GM23248 (cell line): ENCODE measurements around the gene FSIP1. TPM values are rescaled to one million over a fixed set of nuclear protein-coding genes. Genes with fewer than 3 reads are reported as not detected.

Experiments
- DNase-seq: peaks from one replicate; pipeline ENCODE4 v3.0.0-alpha.2; 2015
- H2AFZ ChIP-seq: fragments of 200-600 bp; sonication (generic); 2 replicates; pipeline ENCODE4 v1.6.1; 2016; ENCODE audit warnings: antibody characterized with exemption
- H3F3A ChIP-seq: fragments of 200-600 bp; sonication (generic); 2 replicates; pipeline ENCODE4 v1.6.1; 2016; ENCODE audit warnings: mild to moderate bottlenecking, antibody characterized with exemption, mixed run types; ENCODE audit not compliant: insufficient read depth
- H3K27ac ChIP-seq: fragments of 200-600 bp; sonication (generic); 2 replicates; pipeline ENCODE4 v1.5.1; 2016; ENCODE audit warnings: mild to moderate bottlenecking
- H3K27me3 ChIP-seq: fragments of 200-600 bp; sonication (generic); replicated peaks from 2 replicates; pipeline ENCODE4 v1.6.1; 2016; ENCODE audit warnings: mild to moderate bottlenecking; ENCODE audit not compliant: insufficient read depth
- H3K36me3 ChIP-seq: fragments of 200-600 bp; sonication (generic); 2 replicates; pipeline ENCODE4 v1.6.1; 2016; ENCODE audit warnings: low read depth, mild to moderate bottlenecking
- H3K4me1 ChIP-seq: fragments of 200-600 bp; sonication (generic); 2 replicates; pipeline ENCODE4 v1.6.1; 2016; ENCODE audit warnings: mild to moderate bottlenecking; ENCODE audit not compliant: insufficient read depth
- H3K4me2 ChIP-seq: fragments of 200-600 bp; sonication (generic); one replicate; pipeline ENCODE4 v1.6.1; 2016; ENCODE audit warnings: mild to moderate bottlenecking; ENCODE audit not compliant: unreplicated experiment
- H3K4me3 ChIP-seq: fragments of 200-600 bp; sonication (generic); 2 replicates; pipeline ENCODE4 v1.5.1; 2016; ENCODE audit warnings: mild to moderate bottlenecking
- H3K79me2 ChIP-seq: fragments of 200-600 bp; sonication (generic); 2 replicates; pipeline ENCODE4 v1.6.1; 2016; ENCODE audit warnings: mild to moderate bottlenecking; ENCODE audit not compliant: insufficient read depth
- H3K9ac ChIP-seq: fragments of 200-600 bp; sonication (generic); 2 replicates; pipeline ENCODE4 v1.6.1; 2016; ENCODE audit warnings: mild to moderate bottlenecking
- H3K9me2 ChIP-seq: fragments of 200-600 bp; sonication (generic); 2 replicates; pipeline ENCODE4 v1.6.1; 2016; ENCODE audit warnings: mixed run types, mild to moderate bottlenecking, moderate library complexity; ENCODE audit not compliant: insufficient read depth
- H3K9me3 ChIP-seq: fragments of 200-600 bp; sonication (generic); one replicate; pipeline ENCODE4 v1.6.1; 2017; ENCODE audit warnings: low read depth
- H4K20me1 ChIP-seq: fragments of 200-600 bp; sonication (generic); 2 replicates; pipeline ENCODE4 v1.6.0; 2016; ENCODE audit not compliant: insufficient read depth
- EZH2 ChIP-seq: fragments of 200-600 bp; sonication (generic); IDR thresholded peaks from 2 replicates; pipeline ENCODE4 v1.6.1; 2018; ENCODE audit warnings: antibody characterized with exemption, mild to moderate bottlenecking; ENCODE audit not compliant: insufficient read depth, poor library complexity, severe bottlenecking
- EZH2phosphoT487 ChIP-seq: fragments of 200-600 bp; sonication (generic); IDR thresholded peaks from 2 replicates; pipeline ENCODE4 v1.6.1; 2018; ENCODE audit warnings: antibody characterized with exemption, moderate library complexity, mild to moderate bottlenecking, low read depth; ENCODE audit not compliant: insufficient read depth
- WGBS, 2 experiments: methylation state at CpG; one replicate each; pipeline ENCODE4 v1.1.6; 2015 to 2017; ENCODE audit warnings: low lambda C conversion rate in 2 of 2, low coverage in 1 of 2; ENCODE audit errors: missing lambda C conversion rate in 2 of 2; 5-methylcytosine and 5-hydroxymethylcytosine counted together
- in situ Hi-C: fragments of 300-500 bp; cut with MboI; formaldehyde crosslinking; loops from 2 replicates; pipeline ENCODE4 v1.15.0; 2020
- polyA plus RNA-seq: library from polyadenylated mRNA; unstranded; fragments of >200 nt; fragmentation: Nextera tagmentation; extraction: Ambion mirVana; gene quantifications from 2 replicates; pipeline ENCODE4 v1.2.1, GENCODE V29; 2016
- total RNA-seq: library from RNA; depleted of rRNA; stranded (reverse); fragments of >200 nt; shearing (Covaris generic); gene quantifications from 2 replicates; pipeline ENCODE4 v1.2.3, GENCODE V29; 2014

Gene FSIP1
- total and polyA plus RNA-seq, 2 experiments from 2014 or later, result 2.4 TPM

GRCh38 chr15:39756806-39757522 is 25.7 kb downstream of the FSIP1 start:
- H2AFZ ChIP-seq, result 0 out of 2 replicates have a peak overlapping the region, but pooled peaks have one; percentile 8
- peak; percentile 84 for DNase-seq
- H3K9ac ChIP-seq, result no peak overlapping the region; the same call in 1 of the 2 replicates
- WGBS, 2 experiments, result 36 to 42% methylated on average over 2 of the region's 2 CpGs
- in situ Hi-C loops, result no loop called here
- H3K27me3 ChIP-seq, result no peaks in the 10 kb centered on the region
- no peaks in the 10 kb centered on the region for H4K20me1 ChIP-seq
- H3K4me3 ChIP-seq, result no peak overlapping the region
- TF ChIP-seq EZH2 (no peak), EZH2phosphoT487 (no peak)
- H3K4me2 ChIP-seq, result no peak overlapping the region
- peaks cover 5% of the 10 kb centered on the region; the same call in 1 of the 2 replicates for H3K4me1 ChIP-seq
- no peak overlapping the region for H3K27ac ChIP-seq
- H3F3A ChIP-seq, result peaks cover 10% of the 10 kb centered on the region; the same call in 1 of the 2 replicates
- H3K9me2 ChIP-seq, result no peaks in the 10 kb centered on the region
- H3K9me3 ChIP-seq, result no peaks in the 10 kb centered on the region
- H3K79me2 ChIP-seq, result no peaks in the 10 kb centered on the region
- no peaks in the 10 kb centered on the region; the same call in 1 of the 2 replicates for H3K36me3 ChIP-seq

GRCh38 chr15:39752991-39753390 is 29.6 kb downstream of the FSIP1 start:
- Histone ChIP-seq H3K27me3 (no peaks in the 10 kb centered on the region), H3K9me3 (no peaks in the 10 kb centered on the region), H3K9ac (no peak overlapping the region), H3K9me2 (no peaks in the 10 kb centered on the region), H3F3A (peaks cover 12% of the 10 kb centered on the region), H3K4me3 (no peak overlapping the region), H3K4me2 (no peak overlapping the region), H3K27ac (no peak overlapping the region), H4K20me1 (no peaks in the 10 kb centered on the region), H3K36me3 (no peaks in the 10 kb centered on the region), H3K4me1 (peaks cover 19% of the 10 kb centered on the region), H2AFZ (no peak overlapping the region; the same call in 1 of the 2 replicates), H3K79me2 (no peaks in the 10 kb centered on the region)
- in situ Hi-C loops, result no loop called here
- 31 to 41% methylated on average over 1 of the region's 1 CpG for WGBS, 2 experiments
- TF ChIP-seq EZH2 (no peak), EZH2phosphoT487 (no peak)
- no peak for DNase-seq

- peaks cover 20% of the 10 kb centered on the region for H3F3A ChIP-seq
- DNase-seq, result no peak
- H2AFZ ChIP-seq, result no peak overlapping the region
- peaks cover 26% of the 10 kb centered on the region for H3K4me1 ChIP-seq
- H4K20me1 ChIP-seq, result no peaks in the 10 kb centered on the region
- no peaks in the 10 kb centered on the region for H3K27me3 ChIP-seq
- no peak overlapping the region for H3K4me2 ChIP-seq
- TF ChIP-seq EZH2, result no peak
- no peak for TF ChIP-seq EZH2phosphoT487
- H3K9ac ChIP-seq, result no peak overlapping the region
- H3K27ac ChIP-seq, result no peak overlapping the region
- H3K79me2 ChIP-seq, result no peaks in the 10 kb centered on the region
- H3K9me2 ChIP-seq, result no peaks in the 10 kb centered on the region
- H3K4me3 ChIP-seq, result no peak overlapping the region
- H3K9me3 ChIP-seq, result no peaks in the 10 kb centered on the region
- in situ Hi-C loops, result no loop called here
- H3K36me3 ChIP-seq, result no peaks in the 10 kb centered on the region
Observed at GRCh38 chr15:39752246-39752645, 30.4 kb downstream of the FSIP1 start.

- in situ Hi-C loops, result no loop called here
- H4K20me1 ChIP-seq, result no peaks in the 10 kb centered on the region
- H3K27ac ChIP-seq, result peak overlapping the region; percentile 62
- H3K4me2 ChIP-seq, result peak overlapping the region; percentile 70
- peaks cover 38% of the 10 kb centered on the region for H3K4me1 ChIP-seq
- H2AFZ ChIP-seq, result peak overlapping the region; percentile 2; the same call in 1 of the 2 replicates
- H3K27me3 ChIP-seq, result no peaks in the 10 kb centered on the region
- H3K9ac ChIP-seq, result peak overlapping the region; percentile 13; the same call in 1 of the 2 replicates
- TF ChIP-seq EZH2phosphoT487, result no peak
- TF ChIP-seq EZH2, result no peak
- peak; percentile 56 for DNase-seq
- H3K79me2 ChIP-seq, result no peaks in the 10 kb centered on the region
- peak overlapping the region; percentile 32 for H3K4me3 ChIP-seq
- WGBS, 2 experiments, result 14 to 27% methylated on average over 2 of the region's 2 CpGs
- no peaks in the 10 kb centered on the region for H3K36me3 ChIP-seq
- H3F3A ChIP-seq, result peaks cover 22% of the 10 kb centered on the region
- no peaks in the 10 kb centered on the region for H3K9me3 ChIP-seq
- H3K9me2 ChIP-seq, result no peaks in the 10 kb centered on the region
Observed at GRCh38 chr15:39748276-39748675, 34.4 kb downstream of the FSIP1 start.
